Activated CD8-positive, alpha-beta memory T cell treated with anti-CD3 and anti-CD28 coated beads for 4 hours (primary cell): ENCODE data around the gene CMTM7.
"Not testable (repeated sequence)": the region's sequence is repeated elsewhere in the genome, so short reads cannot be mapped to it uniquely, and the experiment has no call there.

Experiments
- DNase-seq, 2 donors: peaks; one replicate each; pipeline ENCODE4 v3.0.0-alpha.2; 2020; ENCODE audit warnings: low read depth in 2 of 2

Gene CMTM7

DNA sequence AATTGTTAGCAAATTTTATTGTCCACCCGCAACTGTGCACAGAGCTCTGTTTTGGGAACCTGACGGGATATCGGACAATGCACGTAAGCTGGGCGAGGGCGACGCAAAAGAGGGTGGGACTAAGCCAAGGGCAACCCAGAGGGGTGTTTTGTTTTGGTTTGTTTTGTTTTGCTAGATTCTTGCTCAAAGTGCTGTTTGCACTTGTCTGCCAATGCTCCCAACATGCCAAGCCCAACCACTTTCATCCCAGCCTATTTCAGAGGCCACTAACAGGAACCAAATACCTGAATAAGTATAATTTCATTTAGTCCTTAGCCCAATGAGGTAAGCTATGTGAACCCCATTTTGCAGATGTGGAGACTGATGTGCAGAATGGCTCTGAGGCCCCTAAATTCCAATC lies 9.7 kb upstream of the CMTM7 start:
- DNase-seq: no peak

- no peak for DNase-seq
Observed at GRCh38 chr3:32383136-32383711, 8.4 kb upstream of the CMTM7 start.

- DNase-seq: no peak
Observed at GRCh38 chr3:32384938-32385337, 6.7 kb upstream of the CMTM7 start.

DNA sequence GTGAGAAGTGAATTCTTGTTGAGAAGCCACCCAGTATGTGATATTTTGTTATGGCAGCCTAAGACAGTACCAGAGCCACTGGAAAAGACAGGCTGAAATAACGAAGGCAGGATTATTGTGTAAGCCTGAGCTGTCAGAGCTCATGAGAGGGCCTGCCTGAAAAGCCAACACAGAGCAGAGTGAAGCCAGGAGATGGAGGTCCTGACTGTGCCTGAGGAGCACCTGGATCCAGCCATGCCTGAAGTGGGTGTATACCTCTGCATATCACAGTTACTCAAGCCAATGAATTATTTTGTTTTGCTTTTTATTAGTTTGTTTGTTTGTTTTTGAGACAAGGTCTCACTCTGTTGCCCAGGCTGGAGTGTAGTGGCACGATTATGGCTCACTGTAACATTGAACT lies 4.1 kb upstream of the CMTM7 start:
- no peak for DNase-seq

- DNase-seq: not testable (repeated sequence)
Observed at GRCh38 chr3:32389577-32389976, 2.1 kb upstream of the CMTM7 start.

GRCh38 chr3:32392536-32393302 lies 1.1 kb downstream of the CMTM7 start:
- no peak for DNase-seq

- no peak for DNase-seq
Observed at GRCh38 chr3:32395496-32395895, 3.8 kb downstream of the CMTM7 start.

DNA sequence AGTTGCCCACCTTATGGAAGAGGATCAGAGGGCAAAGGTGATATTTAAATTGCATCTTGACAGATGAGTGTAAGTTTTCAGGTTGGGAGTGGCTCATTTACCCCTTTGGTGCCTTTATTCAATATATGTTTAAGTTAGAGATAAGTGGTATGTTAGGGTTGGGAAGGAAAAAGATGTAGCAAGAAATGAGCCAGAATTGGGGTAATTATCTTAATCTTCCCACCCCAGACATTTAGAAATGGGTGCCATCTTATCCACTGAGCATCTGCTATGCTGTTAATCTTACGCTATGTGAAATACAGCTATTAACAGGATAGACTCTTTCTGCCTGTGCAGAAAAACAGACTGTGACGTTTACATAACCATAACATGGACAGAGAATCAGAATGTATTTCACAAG lies 6.3 kb downstream of the CMTM7 start:
- DNase-seq: no peak

DNA sequence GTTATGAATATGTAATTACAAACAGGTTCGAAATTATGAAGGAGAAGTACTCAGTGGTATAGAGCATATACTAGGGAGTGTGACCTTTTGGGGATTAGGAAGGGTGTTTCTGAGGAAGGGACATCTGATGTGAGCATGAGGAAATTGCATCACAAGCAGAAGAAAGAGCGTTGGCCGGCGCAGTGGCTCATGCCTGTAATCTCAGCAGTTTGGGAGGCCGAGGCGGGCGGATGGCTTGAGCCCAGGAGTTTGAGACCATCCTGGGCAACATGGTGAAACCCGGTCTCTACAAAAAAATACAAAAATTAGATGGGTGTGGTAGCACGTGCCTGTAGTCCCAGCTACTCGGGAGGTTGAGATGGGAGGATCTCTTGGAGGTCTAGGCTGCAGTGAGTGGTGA lies 6.9 kb downstream of the CMTM7 start:
- no peak for DNase-seq

DNA sequence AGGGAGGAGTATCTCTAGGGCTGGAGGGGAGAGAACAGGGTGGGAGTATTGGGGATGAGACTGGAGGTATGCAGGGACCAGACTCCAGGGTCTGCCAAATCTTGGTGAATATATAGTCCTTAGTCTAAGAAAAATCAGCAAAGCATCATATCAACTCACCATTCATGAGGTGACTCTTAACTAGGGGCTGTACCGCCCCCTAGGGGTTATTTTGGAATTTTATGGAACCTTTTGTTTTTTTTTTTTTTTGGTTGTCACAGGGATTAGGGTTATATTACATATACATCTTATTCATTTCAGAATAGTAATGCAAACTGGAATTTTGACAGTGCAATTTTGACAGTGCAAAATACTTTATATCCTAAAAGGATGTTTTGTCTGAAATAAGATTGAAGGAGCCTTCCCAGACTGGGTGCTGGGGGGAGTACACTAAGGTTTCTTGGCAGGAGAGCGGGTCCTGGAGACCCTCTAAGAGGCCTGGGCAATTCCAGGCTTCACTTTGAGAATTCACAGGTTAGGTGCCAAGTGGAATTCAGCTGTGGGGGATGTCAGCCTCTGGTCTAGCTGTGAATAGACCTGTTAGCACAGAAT lies 7.5 kb downstream of the CMTM7 start:
- no peak for DNase-seq

DNA sequence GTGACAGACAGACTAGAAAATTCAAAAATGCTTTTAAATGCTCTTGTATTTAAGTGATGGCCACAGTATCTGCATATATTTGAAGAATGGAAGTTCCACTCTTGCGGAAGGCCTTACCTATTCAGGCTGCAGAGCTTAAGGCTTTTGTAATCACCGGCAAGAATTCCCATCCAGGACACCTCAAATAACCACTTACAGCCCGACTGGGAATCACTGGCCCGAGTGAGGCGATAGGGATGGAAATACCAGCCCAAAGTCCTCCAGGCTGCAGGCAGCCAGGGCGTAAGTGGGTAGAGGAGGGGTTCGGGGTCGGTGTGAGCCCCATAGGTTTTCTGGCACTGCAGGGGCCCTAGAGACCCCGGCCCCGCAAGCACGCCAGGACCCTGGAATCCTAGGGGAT lies 9.5 kb downstream of the CMTM7 start:
- DNase-seq: no peak

GRCh38 chr3:32401556-32402081 lies 10.0 kb downstream of the CMTM7 start:
- no peak for DNase-seq

GRCh38 chr3:32403663-32404062 lies 12.0 kb downstream of the CMTM7 start:
- DNase-seq: no peak

DNA sequence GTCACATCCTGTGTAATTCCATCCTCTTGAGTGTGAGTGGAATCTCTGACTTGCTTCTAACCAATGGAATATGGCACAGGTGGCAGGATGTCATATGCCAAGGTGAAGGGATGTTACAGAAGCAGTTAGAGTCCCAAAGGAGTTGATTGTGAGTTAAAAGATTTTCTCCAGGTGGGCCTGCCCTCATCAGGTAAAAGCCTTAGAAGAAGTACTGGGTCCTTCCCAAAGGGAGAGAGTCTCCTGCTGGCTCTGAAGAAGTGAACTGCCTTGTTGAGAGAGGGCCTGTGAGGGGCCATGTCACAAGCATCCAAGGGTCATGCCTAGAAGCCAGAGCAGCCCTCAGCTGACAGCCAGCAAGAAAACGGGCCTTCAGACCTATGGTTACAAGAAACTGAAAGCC lies 13.1 kb downstream of the CMTM7 start:
- no peak for DNase-seq

DNA sequence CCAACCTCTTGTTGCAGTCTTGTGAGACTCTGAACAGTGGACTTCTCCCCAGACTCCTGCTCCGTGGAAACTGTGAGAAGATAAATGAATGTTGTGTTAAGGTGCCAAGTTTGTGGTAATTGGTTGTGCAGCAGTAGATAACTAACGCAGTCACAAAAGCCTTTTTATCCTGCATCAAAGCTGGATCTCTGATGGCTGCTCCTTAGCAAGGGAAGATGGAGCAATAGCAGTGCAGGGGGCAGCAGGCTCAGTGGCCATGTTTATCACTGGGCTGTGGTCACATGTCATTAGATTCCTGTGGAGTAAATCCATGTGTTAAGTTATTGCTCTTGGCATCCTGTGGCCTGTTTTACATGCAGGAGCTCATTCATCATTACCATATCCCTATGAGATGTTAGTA lies 13.5 kb downstream of the CMTM7 start:
- DNase-seq: no peak

DNA sequence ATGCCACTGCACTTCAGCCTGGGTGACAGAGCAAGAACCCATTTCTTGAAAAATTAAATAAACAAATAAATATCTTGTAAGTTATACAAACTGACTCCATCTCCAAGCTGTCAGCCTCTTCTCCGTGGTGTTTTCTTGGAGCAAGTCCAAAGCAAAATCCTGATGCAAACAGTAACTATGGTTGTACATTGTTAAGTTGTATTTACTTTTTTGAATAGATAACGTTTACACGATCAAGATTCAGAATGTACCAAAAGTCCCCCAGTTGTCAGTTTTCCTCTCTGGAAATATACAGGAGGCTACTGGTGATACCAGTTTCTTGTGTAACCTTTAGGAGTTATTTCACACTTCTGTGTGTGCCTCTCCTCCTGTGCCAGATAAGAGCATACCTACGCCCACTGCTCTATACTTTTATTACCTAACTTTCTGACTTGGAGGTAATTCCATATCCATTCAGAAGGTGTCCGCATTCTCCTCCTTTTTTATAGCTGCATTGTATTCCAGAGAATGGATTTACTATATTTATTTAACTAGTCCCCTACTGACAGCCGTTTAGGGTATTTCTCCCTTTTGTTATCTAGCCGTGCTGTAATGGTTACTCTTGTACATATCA lies 14.2 kb downstream of the CMTM7 start:
- no peak for DNase-seq

- no peak for DNase-seq
Observed at GRCh38 chr3:32406486-32407408, 15.1 kb downstream of the CMTM7 start.

- no peak for DNase-seq
Observed at GRCh38 chr3:32410367-32411246, 19.0 kb downstream of the CMTM7 start.

GRCh38 chr3:32411442-32411841 lies 19.8 kb downstream of the CMTM7 start:
- no peak for DNase-seq

DNA sequence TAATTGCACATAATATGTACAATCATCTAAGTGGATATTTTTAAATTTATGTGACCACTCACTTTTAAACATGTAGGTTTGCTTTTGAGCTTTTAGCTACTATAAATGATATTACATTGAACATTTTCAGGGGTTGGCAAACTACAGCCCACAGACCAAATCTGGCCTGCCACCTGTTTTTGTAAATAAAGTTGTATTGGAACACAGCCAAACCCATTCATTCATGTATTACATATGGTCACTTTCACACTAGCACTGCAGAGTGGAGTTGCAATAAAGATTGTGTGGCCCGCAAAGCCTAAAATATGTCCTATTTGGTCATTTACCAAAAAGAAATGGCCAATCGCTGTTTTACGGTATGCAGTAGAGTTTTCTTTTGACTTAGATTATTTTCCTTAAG lies 21.2 kb downstream of the CMTM7 start:
- DNase-seq: no peak
